Measurements from ENCODE around the gene PLEKHH1.
A peak's percentile ranks its signal among the peaks of the same experiment; 100 is the strongest.

PLEKHH1 gene

DNA sequence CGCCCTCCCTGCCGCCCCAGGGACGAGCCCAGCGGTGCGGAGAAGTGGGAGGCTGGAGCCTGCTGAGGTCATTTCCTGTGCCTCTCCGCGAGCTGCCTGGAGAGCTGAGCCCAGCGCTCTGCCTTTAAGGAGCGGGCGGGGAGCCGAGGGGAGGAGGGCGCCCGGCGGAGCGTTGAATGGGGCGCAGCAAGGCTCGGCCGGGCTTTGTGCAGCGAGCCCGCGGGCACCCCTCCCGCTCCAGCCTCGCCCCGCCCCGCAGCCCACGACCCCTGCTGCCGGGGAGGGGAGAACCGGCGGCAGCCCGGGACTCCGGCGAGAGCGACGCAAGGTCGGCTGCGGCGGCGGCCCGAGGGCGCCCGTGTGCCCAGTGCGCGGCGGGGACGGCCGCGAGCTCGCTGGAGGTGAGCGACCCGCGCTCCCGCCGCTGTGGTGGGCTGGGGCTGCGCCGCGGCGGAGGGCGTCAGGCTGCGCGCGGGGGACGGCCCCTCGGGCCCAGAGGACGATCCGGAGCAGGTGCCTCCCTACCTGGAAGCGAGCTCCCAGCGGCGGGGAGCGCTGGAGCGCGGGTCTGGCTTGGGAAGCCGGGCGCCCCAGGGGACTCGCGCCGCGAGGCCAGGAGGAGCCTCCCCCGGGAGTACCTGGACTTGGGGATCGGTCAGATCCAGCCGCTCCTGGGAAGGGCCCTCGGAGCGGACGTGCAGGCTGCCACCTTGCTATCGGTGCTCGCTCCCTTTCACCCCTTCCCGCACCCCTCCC lies at the start of gene PLEKHH1:
PLEKHH1 (plus strand) TSS at position 293 of the 756 bp plus-strand sequence. CDS start 8,578 bp downstream, outside the sequence.
- ATAC-seq (peak; percentile 96), DNase-seq (ENCODE audit: low spot score in 2 of 2) (peak; percentile 45 to 68)
- Mint-ChIP-seq H3K27ac (no peak within 1 kb of the TSS), H3K36me3 (no peaks in the 10 kb centered on the region), H3K4me3 (peak within 1 kb of the TSS; percentile 55), H3K9me3 (no peaks in the 10 kb centered on the region), H3K4me1 (no peaks in the 10 kb centered on the region)

DNA sequence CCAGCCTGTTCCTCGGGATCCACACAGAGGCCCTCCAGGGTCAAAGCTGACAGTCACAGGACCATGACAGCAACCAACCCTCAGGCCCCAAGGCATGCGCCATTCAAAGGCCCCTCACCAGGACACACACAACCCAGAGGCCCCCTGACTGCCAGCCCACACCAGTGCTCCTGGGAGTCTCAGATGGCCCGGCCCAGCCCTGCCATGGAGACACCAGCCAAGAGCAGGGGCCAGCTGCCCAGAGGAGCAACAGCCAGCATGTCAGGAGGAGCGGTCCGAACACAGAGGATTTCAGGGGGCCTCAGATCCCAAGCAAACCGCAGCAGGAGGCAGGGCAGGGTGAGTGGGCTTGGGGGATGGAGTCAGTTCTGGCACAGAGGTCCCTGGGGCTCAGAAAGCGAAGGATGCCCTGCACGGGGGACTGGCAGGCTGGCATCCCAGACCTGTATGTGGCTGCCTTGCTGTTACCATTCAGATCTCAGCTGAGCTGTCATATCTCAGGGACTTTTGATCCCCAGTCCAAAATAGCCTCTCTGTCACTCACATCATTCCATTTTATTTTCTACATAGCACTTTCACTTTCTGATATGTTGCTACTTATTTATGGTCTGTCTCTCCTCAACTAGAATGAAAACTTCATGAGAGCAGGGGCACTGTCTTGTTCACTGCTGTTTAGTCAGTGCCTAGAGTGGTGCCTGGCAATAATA lies 49.4 kb upstream of the PLEKHH1 start:
- Mint-ChIP-seq H3K4me3 (no peak overlapping the region), H3K36me3 (peaks cover 12% of the 10 kb centered on the region), H3K27ac (peak overlapping the region; percentile 68), H3K4me1 (peaks cover 49% of the 10 kb centered on the region), H3K9me3 (no peaks in the 10 kb centered on the region)
- no peak for DNase-seq (ENCODE audit: low spot score in 2 of 2)
- ATAC-seq: no peak

DNA sequence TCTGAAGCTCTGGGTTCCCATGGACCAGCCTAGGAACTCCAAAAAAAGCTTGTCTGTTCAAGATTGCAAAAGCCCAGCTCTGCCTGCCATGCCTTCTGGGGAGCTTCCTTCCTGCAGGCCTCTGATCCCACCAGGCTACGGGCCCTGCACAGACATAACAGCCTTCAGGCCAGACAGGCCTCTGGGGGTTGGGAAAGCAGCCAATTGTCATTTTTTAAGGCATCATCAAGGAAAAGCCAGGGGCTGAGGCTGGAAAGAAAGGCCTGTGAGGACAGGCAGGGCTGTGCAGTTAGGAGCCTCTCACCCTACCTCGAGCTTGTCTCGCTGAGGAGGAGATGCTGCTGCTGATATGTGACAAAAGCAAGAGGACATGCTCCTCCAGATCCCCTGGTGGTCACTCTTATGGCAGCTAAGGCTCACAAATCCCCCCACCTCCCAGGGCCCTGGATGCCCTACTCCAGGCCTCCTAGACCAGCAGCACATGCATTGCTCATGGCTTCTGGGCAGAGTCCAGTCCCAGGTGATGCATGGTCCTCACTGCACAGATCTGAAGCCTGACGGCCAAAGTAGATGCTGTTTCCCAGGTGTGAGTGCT lies 47.5 kb upstream of the PLEKHH1 start:
- Mint-ChIP-seq H3K36me3 (peaks cover 13% of the 10 kb centered on the region), H3K4me3 (no peak overlapping the region), H3K4me1 (peaks cover 58% of the 10 kb centered on the region), H3K27ac (no peak overlapping the region), H3K9me3 (no peaks in the 10 kb centered on the region)
- no peak for DNase-seq (ENCODE audit: low spot score in 2 of 2)
- no peak for ATAC-seq

DNA sequence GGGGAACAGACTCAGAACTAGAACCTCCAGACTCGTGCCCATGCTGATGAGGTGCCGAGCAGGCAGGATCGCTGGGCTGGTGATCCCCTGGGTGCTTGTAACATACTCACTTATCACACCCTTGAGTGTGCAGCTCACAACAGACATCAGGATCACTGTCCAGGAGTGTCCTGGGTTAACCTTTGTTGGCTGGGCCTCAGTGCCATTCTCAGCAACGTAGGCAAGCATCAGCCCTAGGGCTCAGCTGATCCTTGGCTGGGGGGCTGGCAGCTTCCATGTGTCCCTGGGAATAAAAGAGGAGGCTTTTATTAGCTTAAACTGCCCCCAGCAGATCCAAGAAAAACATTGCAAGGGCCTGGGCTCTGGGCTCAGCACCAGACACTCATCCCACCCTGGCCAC lies 46.2 kb upstream of the PLEKHH1 start:
- peaks cover 13% of the 10 kb centered on the region for H3K36me3 Mint-ChIP-seq
- peaks cover 49% of the 10 kb centered on the region for H3K4me1 Mint-ChIP-seq
- ATAC-seq: no peak
- H3K27ac Mint-ChIP-seq: peak overlapping the region; percentile 95
- no peaks in the 10 kb centered on the region for H3K9me3 Mint-ChIP-seq
- no peak for DNase-seq (ENCODE audit: low spot score in 2 of 2)
- no peak overlapping the region for H3K4me3 Mint-ChIP-seq

DNA sequence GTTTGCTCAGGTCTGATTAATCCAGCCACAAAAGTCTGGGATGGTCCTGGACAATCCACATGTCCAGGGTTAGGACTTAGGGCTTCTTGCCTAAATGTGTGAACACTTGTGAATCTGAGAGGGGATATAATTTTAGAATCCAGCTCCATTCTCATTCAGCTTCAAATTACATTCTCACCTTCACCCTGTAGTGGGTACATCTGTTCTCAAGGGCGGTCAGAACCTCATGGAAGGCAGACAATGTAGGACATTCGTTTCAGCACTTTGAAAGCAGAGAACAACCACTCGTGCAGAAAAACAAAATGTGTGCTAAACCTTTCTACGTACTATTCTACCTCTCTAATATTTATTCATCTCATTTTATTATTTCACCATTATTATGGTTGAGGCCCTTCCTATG lies 45.8 kb upstream of the PLEKHH1 start:
- ATAC-seq (no peak), DNase-seq (ENCODE audit: low spot score in 2 of 2) (no peak)
- Mint-ChIP-seq H3K4me1 (peaks cover 53% of the 10 kb centered on the region), H3K9me3 (no peaks in the 10 kb centered on the region), H3K27ac (peak overlapping the region; percentile 95), H3K36me3 (peaks cover 13% of the 10 kb centered on the region), H3K4me3 (peak overlapping the region; percentile 84)

DNA sequence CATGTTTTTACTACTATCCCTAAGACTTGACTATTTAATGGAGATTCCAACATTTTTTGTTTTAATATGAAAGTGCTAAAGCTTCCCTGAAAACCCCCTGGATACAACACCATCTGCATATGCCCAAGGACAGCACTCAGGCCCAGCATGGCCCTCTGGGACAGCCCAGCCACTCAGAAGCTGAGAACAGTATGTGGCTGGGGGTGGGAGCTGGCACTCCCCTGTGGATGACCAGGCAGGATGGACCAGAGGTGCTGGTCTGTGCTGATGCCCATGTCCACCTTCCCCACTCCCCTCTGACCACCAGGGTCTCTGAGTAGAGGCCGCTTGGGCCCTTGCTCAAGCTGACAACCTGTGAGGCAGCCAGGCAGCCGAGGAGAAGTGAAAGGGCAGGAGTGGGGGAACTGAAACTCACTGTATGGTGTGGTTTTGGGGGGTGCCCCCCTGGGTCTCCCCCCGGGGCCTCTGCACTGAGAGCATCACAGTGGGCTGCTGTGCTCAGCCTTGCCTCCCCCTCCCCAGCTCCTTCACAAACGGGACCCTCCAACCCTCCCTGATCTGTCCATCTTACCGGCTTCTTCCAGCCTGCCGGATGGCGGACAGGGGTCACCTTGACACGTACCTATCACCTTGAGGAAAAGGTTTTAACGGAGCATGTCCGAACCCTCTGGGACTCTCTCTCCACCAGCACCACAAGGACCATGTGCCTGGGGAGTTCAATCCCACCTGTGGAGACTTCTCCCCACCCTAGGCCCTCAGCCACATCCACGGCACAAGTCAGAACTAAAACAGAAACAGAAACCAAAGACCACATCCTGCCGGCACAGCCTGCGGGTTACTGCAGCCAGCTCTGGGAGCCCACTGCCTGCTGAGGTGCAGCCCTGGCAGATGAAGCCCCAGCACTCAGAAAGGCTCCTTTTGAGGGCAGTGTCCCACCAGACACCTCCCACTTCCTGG lies 44.9 kb upstream of the PLEKHH1 start, which contains the start of gene TMEM229B:
TMEM229B (minus strand) TSS at position 785 of the 957 bp plus-strand sequence. CDS start 14,798 bp downstream, outside the sequence.
- H3K4me1 Mint-ChIP-seq: peaks cover 53% of the 10 kb centered on the region
- H3K4me3 Mint-ChIP-seq: peak within 1 kb of the TSS; percentile 84
- peaks cover 6% of the 10 kb centered on the region for H3K9me3 Mint-ChIP-seq
- ATAC-seq: peak; percentile 99
- peak; percentile 59 to 85 for DNase-seq (ENCODE audit: low spot score in 2 of 2)
- H3K27ac Mint-ChIP-seq: peak within 1 kb of the TSS; percentile 95
- peaks cover 13% of the 10 kb centered on the region for H3K36me3 Mint-ChIP-seq

DNA sequence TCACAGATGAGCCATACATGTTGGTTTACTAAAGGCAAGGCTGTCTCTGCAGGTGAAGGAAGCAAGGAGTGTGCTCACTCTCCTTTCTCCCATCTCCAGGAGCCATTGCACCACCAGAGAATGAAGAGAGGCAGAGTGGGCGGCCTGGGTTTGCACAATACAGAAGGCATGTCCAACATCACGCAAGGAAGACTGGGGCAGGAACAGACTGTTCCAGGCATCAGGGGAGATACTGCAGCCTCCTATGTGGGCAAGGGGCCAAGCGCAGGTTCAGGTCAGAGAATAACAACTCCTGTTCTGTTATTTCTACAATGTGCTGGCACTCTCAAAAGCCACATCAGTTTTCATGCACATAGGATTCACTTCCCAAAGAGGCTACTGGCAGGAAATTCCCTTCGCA lies 42.9 kb upstream of the PLEKHH1 start:
- H3K27ac Mint-ChIP-seq: no peak overlapping the region
- H3K4me1 Mint-ChIP-seq: peaks cover 50% of the 10 kb centered on the region
- no peak overlapping the region for H3K4me3 Mint-ChIP-seq

DNA sequence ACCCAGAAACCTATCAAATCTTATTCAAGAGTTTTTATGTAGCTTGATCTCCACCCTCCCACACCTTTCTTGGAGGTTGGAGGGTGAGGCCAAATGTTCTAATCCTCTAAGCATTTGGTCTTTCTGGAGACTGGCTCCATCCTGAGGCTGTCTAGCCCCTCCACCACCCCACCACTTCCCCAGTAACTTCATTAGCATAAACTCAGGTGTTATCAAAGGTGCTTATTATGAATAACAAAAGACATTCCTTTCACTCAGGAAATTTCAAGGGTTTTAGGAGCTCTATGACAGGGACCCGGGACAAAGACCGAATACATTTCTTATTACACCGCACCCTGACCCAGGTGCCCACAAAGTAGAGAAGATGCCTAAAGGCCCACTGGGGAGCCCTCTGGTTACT lies 41.8 kb upstream of the PLEKHH1 start:
- Mint-ChIP-seq H3K4me1 (peaks cover 40% of the 10 kb centered on the region), H3K27ac (peak overlapping the region; percentile 78), H3K36me3 (peaks cover 13% of the 10 kb centered on the region), H3K4me3 (no peak overlapping the region), H3K9me3 (peaks cover 10% of the 10 kb centered on the region)
- DNase-seq (ENCODE audit: low spot score in 2 of 2): no peak
- no peak for ATAC-seq

More for the DNA sequence above, 42.9 kb upstream of the PLEKHH1 start:
- Mint-ChIP-seq H3K36me3 (peaks cover 13% of the 10 kb centered on the region), H3K9me3 (peaks cover 10% of the 10 kb centered on the region)
- DNase-seq (ENCODE audit: low spot score in 2 of 2) (no peak), ATAC-seq (no peak)

DNA sequence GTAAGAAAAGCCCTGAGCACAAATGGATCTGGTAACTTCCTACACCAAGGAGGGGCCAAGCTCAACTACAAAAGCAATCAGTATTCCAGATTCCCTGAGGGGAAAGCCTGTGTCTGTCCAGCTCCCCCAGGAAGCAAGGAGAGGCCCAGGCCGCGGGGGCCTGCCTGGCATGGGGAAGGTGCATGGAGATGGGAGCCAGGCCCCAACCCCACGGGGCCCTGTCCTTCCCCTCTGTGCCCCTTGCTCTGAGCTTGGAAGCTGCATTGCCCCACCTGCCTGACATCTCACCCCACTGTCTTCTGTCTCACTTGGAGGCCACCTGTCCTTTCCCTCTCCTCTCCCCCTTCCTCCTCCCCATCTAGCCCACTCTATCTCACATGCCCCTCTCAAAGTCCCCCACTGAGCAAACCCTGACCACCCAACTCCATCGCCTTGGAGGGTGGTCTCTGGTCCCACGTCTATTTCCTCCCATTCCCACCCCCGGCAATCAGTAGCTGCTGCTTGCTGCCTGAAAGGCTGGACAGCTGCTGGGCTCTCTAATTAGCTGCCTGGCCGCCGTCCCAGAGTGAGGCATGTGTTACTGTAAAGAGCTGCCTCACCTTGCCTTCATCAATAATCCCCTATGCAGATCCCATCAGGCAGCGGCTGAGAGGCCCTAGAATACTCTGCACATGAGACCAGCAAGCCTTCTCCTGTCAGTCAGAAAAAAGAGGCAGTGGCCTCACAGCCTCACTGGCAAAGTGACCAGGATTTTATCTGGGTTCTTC lies 41.2 kb upstream of the PLEKHH1 start:
- Mint-ChIP-seq H3K36me3 (peaks cover 7% of the 10 kb centered on the region), H3K4me3 (no peak overlapping the region), H3K9me3 (peaks cover 10% of the 10 kb centered on the region), H3K27ac (peak overlapping the region; percentile 78), H3K4me1 (peaks cover 34% of the 10 kb centered on the region)
- ATAC-seq (no peak), DNase-seq (ENCODE audit: low spot score in 2 of 2) (no peak)

DNA sequence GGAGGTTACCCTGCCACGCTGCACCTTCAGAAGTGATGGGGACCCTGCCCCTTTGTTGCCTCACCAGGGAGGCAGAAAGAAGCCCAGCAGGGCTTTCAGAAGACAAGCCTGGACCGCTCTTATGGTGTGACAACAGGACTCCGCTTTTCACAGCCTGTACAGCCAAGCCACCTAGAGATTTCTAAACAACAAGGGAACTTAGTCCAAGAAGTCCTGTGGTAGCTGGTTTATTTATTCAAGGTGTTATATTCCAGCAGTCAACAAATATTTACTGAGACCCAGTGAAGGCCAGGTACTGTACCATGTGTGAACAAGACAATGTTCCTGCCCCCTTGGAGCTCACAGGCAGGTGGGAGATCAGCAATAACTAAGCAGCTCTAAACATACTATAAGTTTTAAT lies 40.6 kb upstream of the PLEKHH1 start:
- H3K4me3 Mint-ChIP-seq: no peak overlapping the region
- H3K9me3 Mint-ChIP-seq: peaks cover 10% of the 10 kb centered on the region
- peaks cover 7% of the 10 kb centered on the region for H3K36me3 Mint-ChIP-seq
- peak overlapping the region; percentile 78 for H3K27ac Mint-ChIP-seq
- ATAC-seq: no peak
- DNase-seq (ENCODE audit: low spot score in 2 of 2): no peak
- peaks cover 28% of the 10 kb centered on the region for H3K4me1 Mint-ChIP-seq

DNA sequence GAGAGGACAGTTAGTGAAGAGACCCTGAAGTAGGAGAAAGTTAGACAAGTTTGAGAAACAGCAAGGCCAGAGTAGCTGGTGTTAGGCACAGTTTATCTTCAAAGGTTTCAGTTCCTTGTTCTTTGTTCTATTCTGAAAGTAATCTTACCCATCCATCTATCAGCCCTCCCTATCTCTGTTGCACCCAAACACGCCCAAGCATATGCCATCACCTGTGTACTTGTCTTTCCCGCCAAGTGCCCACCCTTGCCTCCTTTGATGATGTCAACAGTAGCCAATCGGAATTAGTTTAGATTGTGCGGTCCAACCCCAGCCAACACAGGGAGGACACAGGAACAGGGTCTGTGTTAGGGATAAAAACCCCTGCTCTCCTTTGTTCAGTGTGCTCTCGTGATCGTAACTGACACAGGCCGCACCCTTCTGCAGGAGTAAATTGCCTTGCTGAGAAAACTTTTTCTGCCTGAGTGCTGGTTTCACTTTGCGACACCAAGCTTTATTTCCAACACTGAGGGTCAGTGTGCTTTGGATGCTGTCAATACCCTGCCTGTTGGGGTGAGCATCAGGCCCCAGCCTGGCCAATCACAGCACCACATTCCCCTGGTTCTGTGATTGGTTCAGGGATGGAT lies 39.9 kb upstream of the PLEKHH1 start:
- Mint-ChIP-seq H3K4me3 (no peak overlapping the region), H3K9me3 (peaks cover 10% of the 10 kb centered on the region), H3K36me3 (peaks cover 6% of the 10 kb centered on the region), H3K27ac (no peak overlapping the region), H3K4me1 (peaks cover 21% of the 10 kb centered on the region)
- DNase-seq (ENCODE audit: low spot score in 2 of 2) (no peak), ATAC-seq (no peak)

DNA sequence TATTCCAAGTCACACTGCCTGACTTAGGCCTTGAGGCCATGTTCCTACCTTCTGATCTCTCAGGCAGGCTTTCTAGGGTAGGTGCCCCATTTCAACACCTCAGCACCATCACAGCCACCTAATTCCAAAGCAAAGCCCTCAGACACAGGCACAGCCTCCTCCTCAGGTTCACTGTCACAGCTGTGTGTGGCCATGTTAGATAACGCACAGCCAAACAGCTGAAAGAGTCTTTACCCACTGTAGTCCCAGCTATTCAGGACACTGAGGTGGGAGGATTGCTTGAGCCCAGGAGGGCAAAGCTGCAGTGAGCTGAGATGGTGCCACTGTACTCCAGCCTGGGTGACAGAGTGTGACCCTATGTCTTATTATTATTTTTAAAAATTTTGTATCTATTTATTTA lies 37.3 kb upstream of the PLEKHH1 start:
- Mint-ChIP-seq H3K27ac (no peak overlapping the region), H3K4me1 (peaks cover 6% of the 10 kb centered on the region), H3K9me3 (peaks cover 10% of the 10 kb centered on the region), H3K4me3 (no peak overlapping the region), H3K36me3 (no peaks in the 10 kb centered on the region)
- DNase-seq (ENCODE audit: low spot score in 2 of 2) (no peak), ATAC-seq (no peak)

DNA sequence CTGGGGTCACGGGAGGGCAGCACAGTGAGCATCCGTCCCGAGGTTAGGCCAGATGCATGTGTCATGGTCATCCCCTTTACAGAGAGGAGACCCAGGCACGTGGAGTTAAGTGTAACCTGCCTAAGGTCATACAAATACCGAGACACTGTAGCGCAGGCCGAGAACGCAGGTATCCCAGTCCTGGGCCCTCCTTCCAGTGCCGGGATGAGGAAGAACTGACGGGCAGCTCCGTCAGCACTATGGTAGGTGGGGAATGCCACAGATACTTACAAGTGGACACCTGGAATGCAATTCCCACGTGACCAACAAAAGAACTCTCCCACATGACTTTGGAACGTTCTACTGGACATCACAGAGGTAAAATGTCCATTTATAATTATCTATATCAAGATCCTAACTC lies 35.9 kb upstream of the PLEKHH1 start:
- no peak for ATAC-seq
- peaks cover 10% of the 10 kb centered on the region for H3K9me3 Mint-ChIP-seq
- H3K4me3 Mint-ChIP-seq: no peak overlapping the region
- no peak for DNase-seq (ENCODE audit: low spot score in 2 of 2)
- peaks cover under 1% of the 10 kb centered on the region for H3K4me1 Mint-ChIP-seq
- H3K36me3 Mint-ChIP-seq: no peaks in the 10 kb centered on the region
- no peak overlapping the region for H3K27ac Mint-ChIP-seq

DNA sequence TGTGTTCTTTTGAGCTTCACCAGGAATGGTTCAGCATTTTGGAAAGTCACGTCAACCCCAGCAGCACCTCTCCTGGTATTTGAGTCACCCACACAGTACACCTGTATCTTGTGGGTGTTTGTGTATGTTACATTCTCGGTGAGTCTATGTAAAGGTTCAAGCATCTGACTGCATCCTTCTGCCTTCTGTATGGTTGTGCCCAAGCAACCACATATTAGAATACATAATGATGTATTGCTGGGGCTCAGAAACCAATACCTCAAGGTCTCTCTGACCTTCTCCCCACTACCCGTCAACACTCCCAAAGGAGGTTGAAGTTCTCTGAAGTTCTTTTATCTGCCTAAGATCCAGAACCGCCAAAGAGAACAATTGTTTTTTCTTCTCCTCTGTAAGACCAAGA lies 35.4 kb upstream of the PLEKHH1 start:
- Mint-ChIP-seq H3K4me3 (no peak overlapping the region), H3K27ac (no peak overlapping the region), H3K9me3 (peaks cover 8% of the 10 kb centered on the region), H3K4me1 (no peaks in the 10 kb centered on the region), H3K36me3 (no peaks in the 10 kb centered on the region)
- DNase-seq (ENCODE audit: low spot score in 2 of 2) (no peak), ATAC-seq (no peak)

Measured in stimulated activated effector memory CD8-positive, alpha-beta T cell treated with anti-CD3 and anti-CD28 coated beads, Interleukin-12 subunit alpha, Interleukin-12 subunit beta, amount 100 ng/mL, for 72 hours (primary cell).